OCI-LY3 (cell line): Measurements from ENCODE around the gene MAPK12.

Source experiments
- H2AFZ ChIP-seq: fragments of 200-600, 300-600 bp; shearing (Covaris generic); 2 replicates; pipeline ENCODE4 v1.6.0; 2014; ENCODE audit warnings: antibody characterized with exemption, low read depth, low read length
- H3K27ac ChIP-seq: fragments of 200-600, 300-600 bp; sonication (generic); 2 replicates; pipeline ENCODE4 v1.5.1; 2014; ENCODE audit warnings: mild to moderate bottlenecking, low read length, moderate library complexity, mixed read lengths
- H3K27me3 ChIP-seq: fragments of 200-600, 300-600 bp; sonication (generic); 2 replicates; pipeline ENCODE4 v1.6.1; 2014; ENCODE audit warnings: low read depth, low read length, mixed read lengths
- H3K36me3 ChIP-seq: fragments of 200-600, 300-600 bp; sonication (generic); replicated peaks from 2 replicates; pipeline ENCODE3; 2014; ENCODE audit warnings: low read depth, low read length, mixed read lengths
- H3K4me1 ChIP-seq: fragments of 300-600, 200-600 bp; sonication (generic); 2 replicates; pipeline ENCODE4 v1.6.1; 2014; ENCODE audit warnings: low read length, mixed read lengths
- H3K4me2 ChIP-seq: fragments of 200-600, 300-600 bp; sonication (generic); 2 replicates; pipeline ENCODE4 v1.6.1; 2014; ENCODE audit warnings: low read length, mixed read lengths
- H3K4me3 ChIP-seq: fragments of 300-600, 200-600 bp; sonication (generic); 2 replicates; pipeline ENCODE4 v1.5.1; 2014; ENCODE audit warnings: antibody characterized with exemption, mild to moderate bottlenecking, low read length, moderate library complexity
- H3K79me2 ChIP-seq: fragments of 300-600, 200-600 bp; shearing (Covaris generic); 2 replicates; pipeline ENCODE4 v1.6.1; 2014; ENCODE audit warnings: mild to moderate bottlenecking, low read length, mixed read lengths
- H3K9ac ChIP-seq: fragments of 300-600, 200-600 bp; shearing (Covaris generic); 2 replicates; pipeline ENCODE4 v1.6.0; 2014; ENCODE audit warnings: mild to moderate bottlenecking, low read length, moderate library complexity
- H3K9me3 ChIP-seq: fragments of 200-600, 300-600 bp; shearing (Covaris generic); 2 replicates; pipeline ENCODE4 v1.6.1; 2014; ENCODE audit warnings: low read length, mixed read lengths; ENCODE audit not compliant: insufficient read depth
- H4K20me1 ChIP-seq: fragments of 200-600, 300-600 bp; sonication (generic); 2 replicates; pipeline ENCODE4 v1.6.1; 2016; ENCODE audit warnings: low read length, mixed read lengths; ENCODE audit not compliant: insufficient read depth
- EZH2phosphoT487 ChIP-seq: fragments of 200-600 bp; shearing (Covaris generic); IDR thresholded peaks from 2 replicates; pipeline ENCODE4 v1.6.1; 2018; ENCODE audit warnings: antibody characterized with exemption, mixed run types, low read depth
- TF ChIP-seq, protein P1 (sequence below): fragments of 200-600, 300-600 bp; sonication (generic); IDR thresholded peaks from 2 replicates; pipeline ENCODE4 v1.5.1; 2014; ENCODE audit warnings: antibody characterized with exemption, low read length, low read depth

Gene MAPK12

DNA sequence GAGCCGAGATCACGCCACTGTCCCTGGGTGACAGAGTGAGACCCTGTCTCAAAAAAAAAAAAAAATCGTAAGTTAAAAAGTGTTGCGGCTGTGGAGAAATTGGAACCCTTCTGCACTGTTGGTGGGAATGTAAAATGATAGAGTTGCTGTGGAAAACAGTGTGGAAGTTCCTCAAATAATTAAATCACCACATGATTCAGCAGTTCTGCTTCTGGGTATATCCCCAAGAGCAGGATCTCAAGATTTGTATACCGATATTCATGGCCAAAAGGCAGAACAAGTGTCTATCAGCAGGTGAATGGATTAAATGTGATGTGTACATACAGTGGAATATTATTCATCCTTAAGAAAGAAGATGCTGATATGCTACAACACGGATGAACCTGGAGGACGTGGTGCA lies 56.9 kb downstream of the MAPK12 start:
- H2AFZ ChIP-seq, result no peak overlapping the region
- no peak overlapping the region for H3K27ac ChIP-seq
- no peaks in the 10 kb centered on the region for H3K27me3 ChIP-seq
- no peak overlapping the region for H3K4me2 ChIP-seq
- TF ChIP-seq, protein P1, sequence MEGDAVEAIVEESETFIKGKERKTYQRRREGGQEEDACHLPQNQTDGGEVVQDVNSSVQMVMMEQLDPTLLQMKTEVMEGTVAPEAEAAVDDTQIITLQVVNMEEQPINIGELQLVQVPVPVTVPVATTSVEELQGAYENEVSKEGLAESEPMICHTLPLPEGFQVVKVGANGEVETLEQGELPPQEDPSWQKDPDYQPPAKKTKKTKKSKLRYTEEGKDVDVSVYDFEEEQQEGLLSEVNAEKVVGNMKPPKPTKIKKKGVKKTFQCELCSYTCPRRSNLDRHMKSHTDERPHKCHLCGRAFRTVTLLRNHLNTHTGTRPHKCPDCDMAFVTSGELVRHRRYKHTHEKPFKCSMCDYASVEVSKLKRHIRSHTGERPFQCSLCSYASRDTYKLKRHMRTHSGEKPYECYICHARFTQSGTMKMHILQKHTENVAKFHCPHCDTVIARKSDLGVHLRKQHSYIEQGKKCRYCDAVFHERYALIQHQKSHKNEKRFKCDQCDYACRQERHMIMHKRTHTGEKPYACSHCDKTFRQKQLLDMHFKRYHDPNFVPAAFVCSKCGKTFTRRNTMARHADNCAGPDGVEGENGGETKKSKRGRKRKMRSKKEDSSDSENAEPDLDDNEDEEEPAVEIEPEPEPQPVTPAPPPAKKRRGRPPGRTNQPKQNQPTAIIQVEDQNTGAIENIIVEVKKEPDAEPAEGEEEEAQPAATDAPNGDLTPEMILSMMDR, result no peak
- peaks cover 10% of the 10 kb centered on the region; the same call in 1 of the 2 replicates for H4K20me1 ChIP-seq
- H3K4me1 ChIP-seq, result peaks cover 12% of the 10 kb centered on the region; the same call in 1 of the 2 replicates
- H3K9me3 ChIP-seq, result no peaks in the 10 kb centered on the region
- peaks cover 7% of the 10 kb centered on the region for H3K36me3 ChIP-seq
- peaks cover 23% of the 10 kb centered on the region for H3K79me2 ChIP-seq
- H3K4me3 ChIP-seq, result no peak overlapping the region
- H3K9ac ChIP-seq, result no peak overlapping the region

DNA sequence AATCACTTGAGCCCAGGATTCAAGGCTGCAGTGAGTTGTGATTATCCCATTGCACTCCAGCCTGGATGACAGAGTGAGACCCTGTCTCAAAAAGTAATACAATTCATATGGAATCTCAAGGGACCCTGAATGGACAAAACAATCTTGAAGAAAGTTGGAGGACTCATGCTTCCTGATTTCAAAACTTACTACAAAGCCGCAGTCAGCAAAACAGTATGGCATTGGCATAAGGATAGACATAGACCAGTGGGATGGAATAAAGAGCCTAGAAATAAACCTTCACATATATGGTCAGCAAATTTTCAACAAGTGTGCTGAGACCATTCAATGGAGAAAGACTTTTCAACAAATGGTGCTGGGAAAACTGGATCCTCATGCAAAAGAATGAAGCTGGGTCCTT lies 58.2 kb downstream of the MAPK12 start:
- peaks cover 10% of the 10 kb centered on the region; the same call in 1 of the 2 replicates for H4K20me1 ChIP-seq
- no peak overlapping the region for H2AFZ ChIP-seq
- H3K79me2 ChIP-seq, result peaks cover 23% of the 10 kb centered on the region
- TF ChIP-seq EZH2phosphoT487, result no peak
- TF ChIP-seq, protein P1, result no peak
- H3K9me3 ChIP-seq, result no peaks in the 10 kb centered on the region
- no peak overlapping the region for H3K27ac ChIP-seq
- H3K4me2 ChIP-seq, result no peak overlapping the region
- H3K36me3 ChIP-seq, result peaks cover 7% of the 10 kb centered on the region
- no peak overlapping the region for H3K9ac ChIP-seq
- H3K27me3 ChIP-seq, result no peaks in the 10 kb centered on the region
- no peak overlapping the region for H3K4me3 ChIP-seq
- peaks cover 12% of the 10 kb centered on the region; the same call in 1 of the 2 replicates for H3K4me1 ChIP-seq
